ENCODE data around the gene PAGR1. TPM values are rescaled to one million over a fixed set of nuclear protein-coding genes. Genes with fewer than 3 reads are reported as not detected.
"Not testable (repeated sequence)": the region's sequence is repeated elsewhere in the genome, so short reads cannot be mapped to it uniquely, and the experiment has no call there.

Gene PAGR1
- total RNA-seq, 1 experiment from 2014 or later, result 25.8 TPM

- no peak for DNase-seq (ENCODE audit: extremely low read depth, low read depth)
Observed at GRCh38 chr16:29862383-29862883, 46.5 kb downstream of the PAGR1 start.

- DNase-seq (ENCODE audit: extremely low read depth, low read depth), result peak; percentile 96
Observed at GRCh38 chr16:29862884-29863668, 47.1 kb downstream of the PAGR1 start, which contains the start of gene CDIPT. Gene CDIPT (minus strand): TSS chr16:29863226. CDS start chr16:29862857, 369 bp downstream.

GRCh38 chr16:29863669-29863984 lies 47.7 kb downstream of the PAGR1 start:
- DNase-seq (ENCODE audit: extremely low read depth, low read depth), result no peak

GRCh38 chr16:29864205-29864604 lies 48.3 kb downstream of the PAGR1 start:
- DNase-seq (ENCODE audit: extremely low read depth, low read depth), result no peak

- DNase-seq (ENCODE audit: extremely low read depth, low read depth), result no peak
Observed at GRCh38 chr16:29868396-29869009, 52.6 kb downstream of the PAGR1 start.

GRCh38 chr16:29869067-29869466 lies 53.1 kb downstream of the PAGR1 start:
- not testable (repeated sequence) for DNase-seq (ENCODE audit: extremely low read depth, low read depth)

Small RNAs within 50 kb of the gene (small RNA-seq; reads per million reads assigned to genes)
- gene AC009133.6 (0 reads per million in 2 experiments), gene AC120114.4 (0 reads per million in 2 experiments)

Other genes with a start within 250 kb of the PAGR1 start
- gene SPN, start 152.9 kb upstream of the PAGR1 start, total RNA-seq (2014; rRNA removed; shearing (Covaris generic)), result not detected in 2 replicates
- gene QPRT, start 137.0 kb upstream of the PAGR1 start, total RNA-seq (2014; rRNA removed; shearing (Covaris generic)), result 0.42 and 1.7 TPM in 2 replicates
- gene C16orf54, start 70.2 kb upstream of the PAGR1 start, total RNA-seq (2014; rRNA removed; shearing (Covaris generic)), result not detected in 2 replicates
- not detected in 2 replicates for gene ZG16, start 37.9 kb upstream of the PAGR1 start, total RNA-seq (2014; rRNA removed; shearing (Covaris generic))
- gene KIF22, start 25.4 kb upstream of the PAGR1 start, total RNA-seq (2014; rRNA removed; shearing (Covaris generic)), result 80.3 and 87.9 TPM in 2 replicates
- 206 and 220 TPM in 2 replicates for gene MAZ, start 9.6 kb upstream of the PAGR1 start, total RNA-seq (2014; rRNA removed; shearing (Covaris generic))
- gene PRRT2, start 4.0 kb upstream of the PAGR1 start, total RNA-seq (2014; rRNA removed; shearing (Covaris generic)), result 0.20 and 0.22 TPM in 2 replicates
- gene MVP, start 4.3 kb downstream of the PAGR1 start, total RNA-seq (2014; rRNA removed; shearing (Covaris generic)), result 32.9 and 35.9 TPM in 2 replicates
- 65.5 and 69.3 TPM in 2 replicates for gene CDIPT, start 47.1 kb downstream of the PAGR1 start, total RNA-seq (2014; rRNA removed; shearing (Covaris generic))
- 14.7 and 18.7 TPM in 2 replicates for gene SEZ6L2, start 83.4 kb downstream of the PAGR1 start, total RNA-seq (2014; rRNA removed; shearing (Covaris generic))
- 8.5 and 11.6 TPM in 2 replicates for gene ASPHD1, start 84.3 kb downstream of the PAGR1 start, total RNA-seq (2014; rRNA removed; shearing (Covaris generic))
- 20.1 and 24.0 TPM in 2 replicates for gene KCTD13, start 110.1 kb downstream of the PAGR1 start, total RNA-seq (2014; rRNA removed; shearing (Covaris generic))
- 67.8 and 68.5 TPM in 2 replicates for gene TMEM219, start 145.9 kb downstream of the PAGR1 start, total RNA-seq (2014; rRNA removed; shearing (Covaris generic))
- 20.4 and 22.0 TPM in 2 replicates for gene TAOK2, start 157.7 kb downstream of the PAGR1 start, total RNA-seq (2014; rRNA removed; shearing (Covaris generic))
- gene HIRIP3, start 179.5 kb downstream of the PAGR1 start, total RNA-seq (2014; rRNA removed; shearing (Covaris generic)), result 12.2 and 15.0 TPM in 2 replicates
- gene INO80E, start 180.1 kb downstream of the PAGR1 start, total RNA-seq (2014; rRNA removed; shearing (Covaris generic)), result 81.3 and 87.8 TPM in 2 replicates
- 0.61 and 1.1 TPM in 2 replicates for gene DOC2A, start 194.9 kb downstream of the PAGR1 start, total RNA-seq (2014; rRNA removed; shearing (Covaris generic))
- not detected in 2 replicates for gene C16orf92, start 207.0 kb downstream of the PAGR1 start, total RNA-seq (2014; rRNA removed; shearing (Covaris generic))
- 0.07 TPM in 1 of 2 replicates, not detected in the other for gene TLCD3B, start 215.1 kb downstream of the PAGR1 start, total RNA-seq (2014; rRNA removed; shearing (Covaris generic))
- 1,739 and 2,065 TPM in 2 replicates for gene ALDOA, start 249.6 kb downstream of the PAGR1 start, total RNA-seq (2014; rRNA removed; shearing (Covaris generic))